ENCODE data around the gene HECW1.

Gene HECW1

DNA sequence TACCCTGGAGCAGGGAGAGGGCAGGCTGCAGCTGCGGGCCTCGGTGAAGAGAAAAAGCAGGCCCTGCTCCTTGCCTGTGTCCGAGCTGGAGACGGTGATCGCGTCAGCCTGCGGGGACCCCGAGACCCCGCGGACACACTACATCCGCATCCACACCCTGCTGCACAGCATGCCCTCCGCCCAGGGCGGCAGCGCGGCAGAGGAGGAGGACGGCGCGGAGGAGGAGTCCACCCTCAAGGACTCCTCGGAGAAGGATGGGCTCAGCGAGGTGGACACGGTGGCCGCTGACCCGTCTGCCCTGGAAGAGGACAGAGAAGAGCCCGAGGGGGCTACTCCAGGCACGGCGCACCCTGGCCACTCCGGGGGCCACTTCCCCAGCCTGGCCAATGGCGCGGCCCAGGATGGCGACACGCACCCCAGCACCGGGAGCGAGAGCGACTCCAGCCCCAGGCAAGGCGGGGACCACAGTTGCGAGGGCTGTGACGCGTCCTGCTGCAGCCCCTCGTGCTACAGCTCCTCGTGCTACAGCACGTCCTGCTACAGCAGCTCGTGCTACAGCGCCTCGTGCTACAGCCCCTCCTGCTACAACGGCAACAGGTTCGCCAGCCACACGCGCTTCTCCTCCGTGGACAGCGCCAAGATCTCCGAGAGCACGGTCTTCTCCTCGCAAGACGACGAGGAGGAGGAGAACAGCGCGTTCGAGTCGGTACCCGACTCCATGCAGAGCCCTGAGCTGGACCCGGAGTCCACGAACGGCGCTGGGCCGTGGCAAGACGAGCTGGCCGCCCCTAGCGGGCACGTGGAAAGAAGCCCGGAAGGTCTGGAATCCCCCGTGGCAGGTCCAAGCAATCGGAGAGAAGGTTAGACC lies 332.5 kb downstream of the HECW1 start:
- DNase-seq, result no peak

DNA sequence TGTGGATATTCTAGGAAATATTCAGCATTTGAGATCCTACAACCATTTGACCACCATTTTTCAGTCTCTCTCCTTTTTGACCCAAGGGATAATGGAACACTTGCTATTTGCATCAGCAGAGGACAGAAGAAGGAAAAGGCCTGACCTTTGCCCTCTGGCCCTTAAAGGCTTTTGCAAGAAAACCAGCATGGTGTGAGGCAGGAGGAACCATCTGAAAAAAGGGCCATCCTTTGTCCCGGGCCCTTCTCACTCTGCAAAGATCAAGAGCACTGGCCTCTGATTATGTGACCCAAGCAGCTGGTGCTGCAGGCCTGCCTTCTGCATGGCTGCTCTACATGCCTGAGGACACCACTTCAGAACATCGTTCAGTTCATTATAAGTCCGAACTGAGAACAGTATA lies 337.1 kb downstream of the HECW1 start:
- no peak for DNase-seq

DNA sequence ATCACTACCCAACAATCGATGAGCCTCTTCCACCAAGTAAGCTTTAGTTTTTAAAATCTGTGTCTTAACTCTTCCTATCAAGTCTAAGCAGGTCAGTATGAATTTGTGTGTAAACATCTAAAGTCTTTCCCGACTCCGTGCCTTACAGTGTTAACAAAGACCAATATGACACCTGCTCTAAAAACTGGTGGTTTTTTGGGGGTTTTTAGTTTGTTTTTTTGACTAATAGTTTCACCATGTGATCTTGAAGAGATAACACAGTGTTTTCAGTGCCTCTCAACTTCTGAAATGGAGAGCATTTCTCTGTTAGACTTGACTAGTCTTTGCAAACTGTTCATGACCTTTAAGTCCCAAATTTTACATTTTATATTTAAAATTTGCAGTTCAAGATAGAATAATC lies 338.4 kb downstream of the HECW1 start:
- no peak for DNase-seq

DNA sequence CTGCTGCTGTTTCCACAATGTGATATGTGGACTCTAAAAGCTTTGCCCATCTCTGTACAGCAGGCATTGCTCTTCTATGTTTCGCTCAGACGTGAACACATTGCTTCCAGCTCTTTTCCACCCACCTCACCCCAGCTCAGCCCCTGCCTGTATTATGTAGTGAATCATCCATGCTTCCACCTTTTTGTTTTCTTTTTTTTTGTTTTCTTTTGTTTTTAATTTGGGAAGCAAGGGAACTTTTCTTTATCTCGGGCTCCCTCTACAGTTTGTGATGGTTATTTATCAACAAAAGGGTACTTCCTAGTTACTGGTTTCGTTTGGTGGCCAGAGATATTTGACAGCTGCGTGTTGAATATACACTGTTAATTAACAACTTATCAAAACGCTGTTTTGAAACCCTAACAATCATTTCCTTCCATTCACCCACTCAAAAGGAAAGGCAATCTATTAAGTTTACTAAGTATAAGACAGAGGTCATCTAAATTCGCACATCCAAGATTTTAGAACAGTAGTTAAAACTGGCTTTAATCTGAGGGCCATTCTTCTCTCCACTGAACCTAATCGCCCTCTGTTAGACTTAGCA lies 342.6 kb downstream of the HECW1 start:
- DNase-seq, result no peak

DNA sequence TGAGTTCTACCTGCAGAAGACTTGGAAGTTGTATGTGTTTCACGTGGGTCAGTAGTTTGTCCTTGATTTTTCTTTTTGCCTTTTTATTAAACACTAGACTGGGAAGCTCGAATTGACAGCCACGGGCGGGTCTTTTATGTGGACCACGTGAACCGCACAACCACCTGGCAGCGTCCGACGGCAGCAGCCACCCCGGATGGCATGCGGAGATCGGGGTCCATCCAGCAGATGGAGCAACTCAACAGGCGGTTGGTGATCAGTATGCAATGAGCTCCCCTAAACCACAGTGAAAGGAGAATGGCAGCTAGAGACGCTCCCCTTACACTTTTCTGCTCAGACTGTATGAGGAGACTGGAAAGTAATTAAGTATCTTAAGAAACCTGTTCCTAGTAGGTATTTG lies 343.8 kb downstream of the HECW1 start:
- no peak for DNase-seq

DNA sequence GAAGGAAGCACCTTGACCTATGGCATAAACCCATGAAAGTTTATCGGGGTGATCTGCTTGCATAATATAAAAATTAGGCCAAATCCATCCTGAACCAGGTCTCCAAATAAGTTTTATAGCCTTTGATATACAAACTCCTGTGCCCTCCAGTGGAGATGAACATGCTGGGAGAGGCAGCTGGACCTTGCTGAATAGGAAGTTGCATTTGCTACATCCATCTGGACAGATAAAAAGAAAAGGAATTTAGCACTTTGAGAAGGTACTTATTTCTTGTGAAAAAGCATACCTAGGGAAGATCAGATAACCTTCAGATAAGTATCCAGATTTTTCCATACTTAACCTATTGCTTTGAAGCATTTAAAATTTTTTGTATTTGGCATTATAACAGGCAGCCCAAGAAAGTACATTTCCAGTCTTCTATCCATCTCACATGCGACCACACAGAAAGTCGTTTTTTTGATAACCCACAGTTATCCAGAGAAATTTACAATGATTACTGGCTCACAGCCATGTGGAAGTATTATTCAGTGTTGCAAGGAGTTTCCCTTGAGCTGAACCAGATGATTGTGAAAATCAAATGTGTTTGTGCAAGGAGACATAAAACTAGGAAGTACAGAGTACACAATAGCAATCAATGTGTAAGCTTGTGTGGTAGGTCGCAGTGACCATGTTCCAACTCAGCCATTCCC lies 346.0 kb downstream of the HECW1 start:
- DNase-seq, result no peak

DNA sequence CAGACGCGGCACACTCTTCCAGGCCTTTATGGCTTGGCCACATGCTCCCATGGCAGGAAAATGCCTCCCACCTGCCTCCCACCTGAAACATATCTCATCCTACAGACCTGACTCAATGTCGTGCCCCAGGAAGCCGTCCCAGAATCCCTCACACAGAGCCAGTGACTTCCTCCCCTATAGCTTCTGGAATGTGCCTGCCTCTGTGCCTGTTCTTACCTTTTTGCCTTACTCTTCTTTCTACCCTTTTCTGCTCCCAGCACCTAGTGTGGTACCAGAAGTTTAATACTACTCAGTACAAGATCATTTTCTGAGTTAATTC lies 346.5 kb downstream of the HECW1 start:
- DNase-seq, result no peak

DNA sequence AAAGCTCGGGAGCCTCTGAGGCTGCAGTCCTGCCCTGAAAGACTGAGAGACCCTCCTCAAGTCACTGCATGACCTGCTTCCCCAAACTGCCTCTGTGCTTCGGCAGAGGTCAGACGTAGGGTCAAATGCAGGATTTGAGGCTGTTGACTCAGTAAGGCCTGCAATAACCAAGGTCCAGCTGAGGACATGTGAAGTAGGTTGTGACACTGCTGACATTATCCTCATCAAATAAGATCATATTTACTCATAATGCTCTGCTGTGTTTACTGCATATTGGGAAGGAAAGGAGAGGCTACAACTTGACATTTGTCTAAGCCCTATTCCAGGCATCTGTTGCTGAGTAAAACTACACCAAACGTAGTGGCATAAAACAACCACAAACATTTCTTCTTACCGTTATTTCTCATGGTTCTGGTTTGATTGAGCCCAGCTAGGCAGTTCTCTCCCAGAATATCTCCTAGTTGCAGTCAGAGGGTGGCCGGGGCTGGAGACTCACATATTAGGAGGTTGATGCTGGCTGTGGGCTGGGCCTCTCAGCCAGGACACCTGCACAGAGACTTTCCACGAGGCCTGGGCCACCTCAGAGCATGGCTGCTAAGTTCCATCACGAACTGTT lies 348.4 kb downstream of the HECW1 start:
- no peak for DNase-seq

DNA sequence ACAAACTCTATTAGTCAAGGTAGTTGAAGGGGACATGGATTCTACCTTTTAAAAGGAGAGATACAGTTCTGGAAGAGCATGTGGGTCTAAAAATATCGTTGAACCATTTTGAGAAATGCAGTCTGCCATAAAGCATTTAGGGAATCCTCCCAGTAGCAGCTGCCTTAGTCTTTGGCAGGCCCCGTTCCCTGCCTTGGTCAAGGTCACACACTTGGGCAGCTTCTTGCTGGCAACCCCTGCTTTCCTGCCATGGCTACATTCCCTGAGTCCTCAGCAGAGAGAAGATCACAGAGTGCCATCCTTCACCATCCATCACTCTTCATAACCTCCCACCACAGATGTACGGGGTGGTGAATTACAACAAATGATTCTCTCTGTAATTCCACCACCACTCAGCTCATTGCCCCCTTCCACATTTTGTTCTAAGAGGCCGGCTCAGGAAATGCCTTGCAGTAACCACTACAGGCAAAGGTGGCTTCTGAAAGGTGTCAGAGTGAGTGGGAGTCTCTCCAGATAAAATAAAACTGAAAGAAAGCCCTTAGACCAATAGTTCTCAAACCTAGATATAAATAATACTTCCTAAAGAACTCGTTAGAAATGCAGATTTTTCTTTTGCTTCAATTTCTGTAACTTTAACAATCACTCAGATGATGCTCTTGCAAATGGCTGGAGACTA lies 349.0 kb downstream of the HECW1 start:
- DNase-seq, result no peak

DNA sequence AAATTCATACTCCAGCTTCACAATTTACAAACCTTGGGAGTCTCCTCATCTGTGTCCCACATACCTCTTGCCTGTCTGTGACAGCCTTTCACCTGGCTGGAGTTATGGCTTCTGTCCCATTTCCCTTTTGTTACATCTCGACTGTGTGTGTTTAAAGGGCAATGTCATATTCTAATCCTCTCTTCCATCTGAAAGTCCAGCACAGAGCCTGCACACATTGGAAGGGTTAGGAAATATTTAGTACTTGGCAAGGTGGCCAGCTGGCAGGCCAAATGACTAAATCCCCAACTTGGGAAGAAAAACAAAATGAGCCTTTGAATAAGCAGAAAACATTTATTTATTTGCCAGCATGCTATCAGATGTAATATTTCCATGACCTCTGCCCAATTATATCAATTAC lies 350.4 kb downstream of the HECW1 start:
- no peak for DNase-seq

DNA sequence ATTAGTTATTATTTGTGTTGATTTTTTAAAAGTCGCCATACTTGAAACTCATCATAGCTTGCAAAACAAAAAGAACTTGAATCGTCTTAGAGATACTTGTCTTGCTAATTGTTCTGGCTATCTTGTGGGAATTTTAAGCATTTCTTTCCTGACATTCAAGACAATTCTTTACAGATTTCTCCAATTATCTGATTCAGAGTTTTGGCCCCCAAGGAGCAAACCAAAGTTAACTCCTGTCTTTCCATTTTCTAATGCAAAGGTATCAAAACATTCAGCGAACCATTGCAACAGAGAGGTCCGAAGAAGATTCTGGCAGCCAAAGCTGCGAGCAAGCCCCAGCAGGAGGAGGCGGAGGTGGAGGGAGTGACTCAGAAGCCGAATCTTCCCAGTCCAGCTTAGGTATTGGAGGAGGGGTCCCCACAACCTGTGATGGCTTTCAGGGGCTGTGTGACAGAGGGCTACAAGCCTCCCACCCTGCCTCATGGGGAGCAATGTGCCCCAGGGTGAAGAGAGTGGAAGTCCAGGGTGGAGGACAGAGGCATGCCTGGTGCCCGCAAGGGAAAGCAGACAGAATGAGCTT lies 351.0 kb downstream of the HECW1 start:
- DNase-seq, result no peak

DNA sequence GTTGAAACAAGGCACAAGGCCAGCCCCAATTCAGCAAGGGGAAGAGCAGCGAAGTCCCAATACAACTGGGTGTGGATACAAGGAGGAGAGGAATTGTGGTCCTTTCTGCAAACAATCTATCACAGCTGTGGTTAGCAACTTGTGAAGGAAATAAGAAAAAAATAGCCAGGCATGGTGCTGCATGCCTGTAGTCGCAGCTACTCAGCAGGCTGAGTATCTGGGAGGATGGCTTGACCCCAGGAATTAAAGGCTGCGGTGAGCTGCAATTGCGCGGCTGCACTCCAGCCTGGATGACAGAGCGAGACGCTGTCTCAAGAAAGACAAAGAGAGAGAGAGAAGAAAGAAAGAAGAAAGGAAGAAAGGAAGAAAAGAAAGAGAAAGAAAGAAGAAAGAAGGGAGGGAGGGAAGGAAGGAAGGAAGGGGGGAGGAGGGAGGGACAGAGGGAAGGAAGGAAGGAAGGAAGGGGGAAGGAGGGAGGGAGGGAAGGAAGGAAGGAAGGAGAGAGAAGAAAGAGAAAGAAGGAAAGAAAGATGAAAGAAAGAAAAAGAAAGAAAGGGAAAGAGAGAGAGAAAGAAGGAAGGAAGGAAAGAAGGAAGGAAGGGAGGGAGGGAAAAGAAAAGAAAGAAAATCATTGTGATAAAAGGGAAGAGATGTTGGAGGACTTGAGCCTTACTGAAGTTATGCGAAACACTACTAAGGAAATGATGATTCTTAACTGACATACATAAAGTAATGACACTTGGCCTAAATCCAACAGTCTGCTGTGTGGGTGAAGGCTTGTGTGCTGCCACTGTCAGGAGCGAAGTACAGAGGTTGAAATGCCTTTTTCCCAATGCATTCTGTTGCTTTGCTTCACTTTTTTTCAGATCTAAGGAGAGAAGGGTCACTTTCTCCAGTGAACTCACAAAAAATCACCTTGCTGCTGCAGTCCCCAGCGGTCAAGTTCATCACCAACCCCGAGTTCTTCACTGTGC lies 353.4 kb downstream of the HECW1 start:
- no peak for DNase-seq

DNA sequence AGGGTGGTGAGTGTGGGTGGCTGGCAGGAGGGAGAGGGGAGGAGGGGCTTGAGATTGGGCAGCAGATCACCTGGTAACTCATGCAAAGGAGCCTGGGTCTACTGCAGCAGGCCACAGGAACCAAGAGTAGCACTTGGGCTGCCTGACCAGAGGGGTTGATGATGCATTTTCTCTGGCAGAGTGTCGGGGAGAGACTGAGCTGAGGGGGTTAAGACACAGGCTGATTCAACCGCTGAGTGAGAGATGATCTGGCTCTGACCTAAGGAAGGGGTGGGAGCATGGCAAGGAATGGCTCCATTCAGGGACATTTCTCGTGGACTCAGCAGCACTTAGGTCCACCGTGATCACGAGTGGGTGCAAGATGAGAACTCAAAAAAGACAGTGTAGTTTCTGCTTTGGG lies 355.0 kb downstream of the HECW1 start:
- no peak for DNase-seq

DNA sequence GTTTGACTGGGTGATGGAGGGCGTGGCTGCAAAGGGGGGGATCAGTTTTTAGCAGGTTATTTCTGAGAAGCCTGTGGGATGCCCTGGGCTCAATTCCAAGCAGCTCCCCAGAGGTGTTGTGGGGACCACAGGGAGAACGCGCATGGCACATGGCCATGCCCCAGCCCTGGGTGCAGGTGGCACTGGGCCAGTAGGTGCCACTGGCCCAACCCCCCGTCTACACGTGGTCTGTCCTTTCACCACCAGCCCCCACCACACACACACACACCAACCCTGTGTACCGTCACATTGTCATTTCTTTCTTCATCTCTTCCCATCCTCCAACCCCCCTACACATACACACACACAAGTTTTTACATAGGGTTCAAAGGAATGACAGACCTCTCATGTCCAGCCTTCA lies 355.4 kb downstream of the HECW1 start:
- DNase-seq, result no peak

DNA sequence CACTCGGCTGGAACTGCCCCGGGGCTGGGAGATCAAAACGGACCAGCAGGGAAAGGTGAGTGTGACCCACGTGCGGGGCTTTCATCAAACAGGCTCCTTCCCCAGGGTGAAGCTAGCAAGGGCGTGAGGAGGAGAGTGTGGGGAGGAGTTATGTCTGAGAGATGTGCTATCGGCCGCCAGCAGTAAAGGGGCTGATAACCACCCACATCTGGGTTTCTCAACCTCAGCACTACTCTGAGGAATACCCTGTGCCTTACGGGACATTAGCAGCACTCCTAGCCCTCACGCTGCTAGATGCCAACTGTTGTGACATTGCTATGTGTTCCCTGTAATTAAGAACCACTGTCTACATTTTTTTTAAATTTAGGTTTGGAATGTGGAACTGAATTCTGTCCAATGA lies 356.6 kb downstream of the HECW1 start:
- no peak for DNase-seq

DNA sequence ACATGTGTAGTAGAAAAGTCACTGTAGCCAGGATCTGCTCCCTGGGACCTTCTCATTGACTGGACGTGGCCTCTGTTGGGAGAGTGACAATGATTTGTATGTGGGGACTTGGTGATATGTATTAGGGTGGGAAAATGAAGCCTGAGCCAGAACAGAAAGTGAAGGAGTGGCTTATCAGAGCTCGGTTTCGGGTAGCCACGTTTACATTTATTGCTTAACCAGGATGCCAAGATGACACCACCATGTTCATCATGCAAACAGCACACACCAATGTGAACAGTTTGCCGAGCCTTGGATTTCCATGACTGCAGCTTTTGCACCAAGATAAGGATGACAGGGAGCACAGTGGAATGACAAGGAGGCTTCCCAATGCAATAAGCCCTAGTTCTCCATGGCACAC lies 357.7 kb downstream of the HECW1 start:
- no peak for DNase-seq

DNA sequence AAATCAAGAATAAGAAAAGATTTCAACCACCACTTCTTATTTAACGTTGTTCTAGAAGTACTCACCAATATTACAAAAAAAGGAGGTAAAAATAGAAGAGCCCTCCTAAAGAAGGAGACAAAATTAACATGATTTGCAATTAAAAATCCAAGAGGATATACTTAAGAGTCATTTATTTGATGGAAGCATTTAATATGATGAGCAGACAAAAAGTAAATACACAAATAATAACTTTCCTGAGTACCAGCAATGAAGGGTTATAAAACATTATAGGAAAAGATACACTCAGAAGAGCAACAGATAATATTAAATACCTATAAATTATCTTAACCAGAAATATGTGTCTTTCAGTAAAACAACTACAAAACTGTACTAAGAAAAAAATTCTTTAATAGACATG lies 363.5 kb downstream of the HECW1 start:
- DNase-seq, result no peak

DNA sequence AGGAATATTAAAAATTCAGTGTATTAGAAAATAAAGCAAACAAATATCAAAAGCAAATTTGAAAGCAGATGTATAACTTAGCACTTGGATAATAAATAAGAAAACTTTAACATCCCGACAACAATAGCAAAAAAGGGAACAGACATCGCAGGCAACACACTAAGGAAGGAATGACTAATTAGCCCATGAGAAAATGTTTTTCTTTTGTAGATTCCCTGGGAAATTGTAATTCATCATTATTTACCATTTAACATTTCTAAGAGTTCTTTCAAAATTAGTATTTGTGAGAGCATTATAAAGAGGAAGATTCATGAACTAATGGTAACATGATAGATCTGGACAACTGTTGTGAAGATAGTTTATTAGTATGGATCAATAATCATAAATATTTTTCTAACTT lies 364.4 kb downstream of the HECW1 start:
- DNase-seq, result no peak

DNA sequence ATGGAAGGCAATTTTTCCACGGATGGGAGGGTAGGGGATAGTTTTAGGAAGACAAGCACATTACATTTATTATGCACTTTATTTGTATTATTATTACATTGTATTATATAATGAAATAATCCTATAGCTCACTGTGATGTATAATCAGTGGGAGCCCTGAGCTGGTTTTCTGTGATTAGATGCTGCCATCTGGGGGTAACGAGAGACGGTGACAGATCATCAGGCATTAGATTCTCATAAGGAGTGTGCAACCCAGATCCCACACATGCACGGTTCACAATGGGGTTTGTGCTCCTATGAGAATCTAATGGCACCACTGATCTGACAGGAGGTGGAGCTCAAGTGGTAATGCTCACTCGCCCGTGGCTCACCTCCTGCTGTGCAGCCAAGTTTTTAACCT lies 366.6 kb downstream of the HECW1 start:
- no peak for DNase-seq

DNA sequence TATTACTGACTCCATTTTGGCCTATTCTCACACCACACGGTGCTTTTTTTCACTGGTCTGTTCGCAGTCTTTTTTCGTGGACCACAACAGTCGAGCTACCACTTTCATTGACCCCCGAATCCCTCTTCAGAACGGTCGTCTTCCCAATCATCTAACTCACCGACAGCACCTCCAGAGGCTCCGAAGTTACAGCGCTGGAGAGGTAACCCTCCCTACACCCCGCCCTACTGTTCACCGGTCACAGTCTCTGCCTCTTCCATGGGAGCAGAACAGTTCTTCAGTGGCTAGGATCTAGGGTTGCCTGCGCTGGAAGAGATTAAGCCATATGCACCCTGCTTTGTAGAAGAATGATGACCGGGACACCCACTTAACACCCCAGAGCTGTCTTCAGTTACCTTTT lies 367.1 kb downstream of the HECW1 start:
- DNase-seq, result no peak

DNA sequence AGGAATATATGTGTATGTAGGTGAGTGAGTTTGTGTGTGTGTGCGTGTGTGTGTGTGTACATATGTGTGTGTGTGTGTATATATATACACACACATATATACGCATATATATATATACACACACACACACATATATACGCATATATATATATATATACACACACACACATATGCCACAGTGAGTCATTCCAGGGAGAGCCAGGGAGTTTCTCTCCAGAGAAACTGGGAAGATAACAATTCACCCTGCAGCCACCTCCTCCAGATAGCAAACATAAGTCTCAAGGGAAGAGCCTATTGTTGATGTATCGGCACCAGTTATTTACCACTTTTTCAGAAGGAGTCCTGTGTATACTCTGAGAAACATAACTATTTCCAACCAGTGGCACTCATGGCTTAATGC lies 368.1 kb downstream of the HECW1 start:
- no peak for DNase-seq
